ENCODE data around the gene RYR1.
"Not testable (repeated sequence)": the region's sequence is repeated elsewhere in the genome, so short reads cannot be mapped to it uniquely, and the experiment has no call there.

Gene RYR1

DNA sequence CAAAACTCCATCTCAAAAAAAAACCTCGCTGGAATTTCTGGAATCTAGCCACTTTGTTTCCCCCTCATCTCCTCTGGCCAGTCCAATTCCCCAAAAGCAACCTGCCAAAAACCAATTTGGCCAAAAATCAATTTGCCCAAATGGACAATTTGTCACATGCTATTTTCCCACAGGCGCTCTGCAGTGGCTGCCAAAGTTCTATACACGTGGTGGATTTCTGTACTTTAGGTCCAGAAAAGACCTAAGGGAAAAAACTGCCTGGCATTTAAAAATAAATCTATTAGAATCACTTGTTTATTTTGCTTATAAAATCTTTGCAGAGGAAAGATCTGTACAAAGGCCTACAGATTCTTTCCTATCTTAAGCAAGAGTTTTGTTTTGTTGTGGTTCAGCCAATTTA, 104.9 kb downstream of the RYR1 start:
- DNase-seq (ENCODE audit: low read depth, low spot score) = no peak

- no peak for DNase-seq (ENCODE audit: low read depth, low spot score)
Measured at GRCh38 chr19:38538793-38539528, 105.5 kb downstream of the RYR1 start.

GRCh38 chr19:38539751-38540150, 106.3 kb downstream of the RYR1 start:
- DNase-seq (ENCODE audit: low read depth, low spot score) = no peak

- no peak for DNase-seq (ENCODE audit: low read depth, low spot score)
Measured at GRCh38 chr19:38542040-38542439, 108.5 kb downstream of the RYR1 start.

- no peak for DNase-seq (ENCODE audit: low read depth, low spot score)
Measured at GRCh38 chr19:38543286-38543806, 109.9 kb downstream of the RYR1 start.

- DNase-seq (ENCODE audit: low read depth, low spot score) = peak; percentile 83
Measured at GRCh38 chr19:38543807-38544568, 110.5 kb downstream of the RYR1 start.

GRCh38 chr19:38544569-38545315, 111.3 kb downstream of the RYR1 start:
- peak; percentile 71 for DNase-seq (ENCODE audit: low read depth, low spot score)

DNA sequence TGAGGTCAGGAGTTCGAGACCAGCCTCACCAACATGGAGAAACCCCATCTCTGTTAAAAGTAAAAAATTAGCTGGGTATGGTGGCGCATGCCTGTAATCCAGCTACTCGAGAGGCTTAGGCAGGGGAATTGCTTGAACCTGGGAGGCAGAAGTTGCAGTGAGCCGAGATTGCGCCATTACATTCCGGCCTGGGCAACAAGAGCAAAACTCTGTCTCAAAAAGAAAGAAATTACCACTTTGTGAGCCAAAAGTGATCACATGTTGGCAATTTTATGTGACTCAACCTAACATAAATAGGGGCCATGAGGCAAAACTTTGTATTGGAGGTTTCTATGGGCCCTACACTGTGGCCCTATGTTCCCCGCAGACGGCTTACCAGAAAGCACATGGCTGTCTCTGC, 112.1 kb downstream of the RYR1 start:
- DNase-seq (ENCODE audit: low read depth, low spot score) = no peak

DNA sequence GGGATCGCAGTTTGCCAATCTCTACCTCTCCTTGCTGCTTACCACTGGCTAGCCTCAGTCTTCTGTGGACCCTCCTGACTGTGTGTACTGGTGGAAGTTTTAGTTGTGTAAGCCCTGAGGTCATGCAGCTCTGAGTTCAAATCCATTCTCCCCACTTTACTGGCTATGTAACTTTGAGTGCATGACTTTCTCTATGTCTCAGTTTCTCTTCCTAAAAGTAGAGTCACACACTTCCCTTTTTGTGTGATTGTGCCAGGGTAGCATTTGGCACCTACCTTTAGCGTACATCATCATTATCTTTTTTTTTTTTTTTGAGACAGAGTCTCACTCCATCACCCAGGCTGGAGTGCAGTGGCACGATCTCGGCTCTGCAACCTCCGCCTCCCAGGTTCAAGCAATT, 113.9 kb downstream of the RYR1 start:
- DNase-seq (ENCODE audit: low read depth, low spot score) = no peak

DNA sequence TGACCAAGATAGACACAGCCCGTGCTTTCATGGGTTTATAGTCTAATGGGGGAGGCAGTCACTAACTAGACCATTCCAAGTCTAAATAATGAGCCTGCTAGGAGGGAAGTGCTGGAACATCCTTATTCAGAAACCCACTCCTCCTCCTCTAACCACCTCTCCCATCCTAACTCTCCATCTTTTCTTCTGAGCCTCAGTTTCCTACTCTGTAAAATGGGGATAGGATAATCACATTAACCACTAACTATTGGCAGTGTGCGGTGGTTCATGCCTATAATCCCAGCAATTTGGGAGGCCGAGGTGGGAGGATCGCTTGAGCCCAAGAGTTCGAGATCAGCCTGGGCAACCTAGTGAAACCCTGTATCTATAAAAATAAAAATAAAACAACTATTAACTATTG, 115.6 kb downstream of the RYR1 start:
- no peak for DNase-seq (ENCODE audit: low read depth, low spot score)

- DNase-seq (ENCODE audit: low read depth, low spot score) = no peak
Measured at GRCh38 chr19:38549942-38550341, 116.5 kb downstream of the RYR1 start.

DNA sequence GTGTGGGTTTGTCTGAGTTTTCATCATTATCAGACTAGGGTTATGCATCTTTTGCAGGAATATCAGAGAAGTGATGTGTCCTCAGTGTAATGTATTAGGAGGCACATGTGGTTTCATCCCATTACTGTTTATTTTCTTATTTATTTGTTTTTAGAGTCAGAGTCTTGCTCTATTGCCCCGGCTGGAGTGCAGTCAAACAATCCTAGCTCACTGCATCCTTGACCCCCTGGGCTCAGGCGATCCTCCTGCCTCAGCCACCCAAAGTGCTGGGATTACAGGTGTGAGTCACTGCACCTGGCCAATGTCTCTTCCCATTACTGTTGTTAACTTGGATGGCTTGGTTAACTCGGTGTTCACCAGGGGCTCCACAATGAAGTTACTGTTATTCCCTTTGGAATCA, 116.9 kb downstream of the RYR1 start:
- DNase-seq (ENCODE audit: low read depth, low spot score) = no peak

GRCh38 chr19:38551450-38551813, 117.9 kb downstream of the RYR1 start:
- DNase-seq (ENCODE audit: low read depth, low spot score) = no peak

DNA sequence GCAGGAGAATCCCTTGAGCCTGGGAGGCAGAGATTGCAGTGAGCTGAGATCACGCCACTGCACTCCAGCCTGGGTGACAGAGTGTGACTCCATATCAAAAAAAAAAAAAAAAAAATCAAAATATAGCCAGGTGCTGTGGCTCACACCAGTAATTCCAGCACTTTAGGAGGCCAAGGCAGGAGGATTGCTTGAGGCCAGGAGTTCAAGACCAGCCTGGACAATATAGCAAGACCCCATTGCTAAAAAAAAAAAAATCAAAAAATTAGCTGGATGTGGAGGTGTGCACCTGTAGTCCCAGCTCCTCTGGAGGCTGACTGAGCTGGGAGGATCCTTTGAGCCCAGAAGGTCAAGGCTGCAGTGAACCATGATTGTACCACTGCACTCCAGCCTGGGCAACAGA, 119.7 kb downstream of the RYR1 start:
- DNase-seq (ENCODE audit: low read depth, low spot score) = not testable (repeated sequence)

- DNase-seq (ENCODE audit: low read depth, low spot score) = no peak
Measured at GRCh38 chr19:38554676-38555141, 121.2 kb downstream of the RYR1 start.

GRCh38 chr19:38555200-38555599, 121.7 kb downstream of the RYR1 start:
- no peak for DNase-seq (ENCODE audit: low read depth, low spot score)

DNA sequence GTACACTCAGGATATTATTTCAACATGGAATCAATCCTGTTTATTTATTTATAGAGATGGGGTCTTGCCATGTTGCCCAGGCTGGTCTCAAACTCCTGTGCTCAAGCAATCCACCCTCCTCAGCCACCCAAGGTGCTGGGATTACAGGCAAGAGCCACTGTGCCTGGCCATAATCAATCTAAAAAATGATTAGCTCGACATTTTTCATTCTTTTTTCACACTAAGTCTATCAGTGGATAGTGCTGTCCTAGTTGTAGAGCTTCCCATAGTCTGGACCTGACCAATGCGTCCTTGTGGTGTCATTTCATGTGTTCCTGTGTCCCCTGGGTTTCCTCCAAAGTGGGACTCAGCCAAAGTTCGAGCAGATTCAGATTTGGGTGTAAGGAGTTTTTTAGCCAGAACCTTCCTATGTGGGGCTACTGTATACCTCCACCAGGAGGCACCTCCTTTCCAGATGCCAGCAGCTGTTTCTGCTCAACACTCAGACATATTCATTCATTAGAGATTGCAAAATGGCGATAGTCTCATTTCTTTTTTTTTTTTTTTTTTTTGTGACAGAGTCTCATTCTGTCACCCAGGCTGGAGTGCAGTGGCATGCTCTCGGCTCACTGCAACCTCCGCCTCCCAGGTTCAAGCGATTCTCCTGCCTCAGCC, 123.2 kb downstream of the RYR1 start:
- no peak for DNase-seq (ENCODE audit: low read depth, low spot score)

DNA sequence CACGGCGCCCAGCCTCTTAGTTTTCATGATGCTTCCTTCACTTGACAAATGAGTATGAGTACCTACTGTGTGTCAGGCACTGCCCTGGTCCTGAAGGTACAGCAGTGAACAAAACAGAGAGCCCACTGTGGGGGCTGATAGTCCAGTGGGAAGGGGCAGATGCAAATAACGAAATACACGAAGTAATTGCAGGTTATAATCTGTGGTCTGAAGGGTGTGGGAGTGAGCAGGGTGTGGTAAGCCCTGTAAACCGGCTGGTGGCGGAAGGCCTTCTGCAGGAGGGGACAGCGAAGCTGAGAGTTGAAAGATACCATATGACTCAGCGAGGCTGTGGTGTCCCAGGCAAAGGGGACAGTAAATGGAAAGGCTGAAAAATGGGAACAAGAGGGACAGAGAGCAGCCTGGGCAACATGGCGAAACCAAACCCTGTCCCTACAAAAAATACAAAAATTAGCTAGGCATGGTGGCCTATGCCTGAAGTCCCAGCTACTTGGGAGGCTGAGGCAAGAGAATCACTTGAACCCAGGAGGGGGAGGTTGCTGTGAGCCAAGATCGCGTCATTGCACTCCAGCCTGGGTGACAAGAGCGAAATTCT, 123.8 kb downstream of the RYR1 start:
- no peak for DNase-seq (ENCODE audit: low read depth, low spot score)

- not testable (repeated sequence) for DNase-seq (ENCODE audit: low read depth, low spot score)
Measured at GRCh38 chr19:38558933-38559332, 125.4 kb downstream of the RYR1 start.

GRCh38 chr19:38559428-38560401, 126.2 kb downstream of the RYR1 start:
- DNase-seq (ENCODE audit: low read depth, low spot score) = no peak
